Glomerular visceral epithelial cell (primary cell): ENCODE measurements around the gene SERPINA4.
"Not testable (repeated sequence)": the region's sequence is repeated elsewhere in the genome, so short reads cannot be mapped to it uniquely, and the experiment has no call there.

Source experiments
- DNase-seq: peaks from one replicate; pipeline ENCODE4 v3.0.0-alpha.2; 2016; ENCODE audit errors: extremely low spot score

SERPINA4 gene

GRCh38 chr14:94569381-94570001, 8.2 kb downstream of the SERPINA4 start:
- no peak for DNase-seq

GRCh38 chr14:94570002-94570400, 8.8 kb downstream of the SERPINA4 start:
- no peak for DNase-seq

GRCh38 chr14:94570440-94570839, 9.2 kb downstream of the SERPINA4 start:
- DNase-seq: no peak

DNA sequence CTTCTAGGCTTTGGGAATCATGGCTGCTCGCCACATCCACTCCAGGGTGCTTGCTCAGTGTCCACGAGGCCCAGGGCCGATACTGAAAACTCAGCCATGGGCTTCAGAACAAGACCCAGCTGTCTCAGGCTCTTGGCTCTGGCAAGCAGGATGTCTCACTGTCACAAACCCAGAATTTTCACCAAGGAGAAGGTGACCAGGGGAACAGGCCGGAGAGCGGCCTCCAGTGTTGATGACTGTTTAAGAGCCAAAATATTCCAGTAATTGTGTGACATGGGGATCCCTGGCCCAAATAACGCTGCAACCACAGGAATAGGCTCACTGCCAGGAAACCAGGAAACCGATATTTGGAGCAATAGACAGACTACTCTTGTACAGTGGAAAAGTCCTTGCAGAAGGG, 10.2 kb downstream of the SERPINA4 start:
- no peak for DNase-seq

DNA sequence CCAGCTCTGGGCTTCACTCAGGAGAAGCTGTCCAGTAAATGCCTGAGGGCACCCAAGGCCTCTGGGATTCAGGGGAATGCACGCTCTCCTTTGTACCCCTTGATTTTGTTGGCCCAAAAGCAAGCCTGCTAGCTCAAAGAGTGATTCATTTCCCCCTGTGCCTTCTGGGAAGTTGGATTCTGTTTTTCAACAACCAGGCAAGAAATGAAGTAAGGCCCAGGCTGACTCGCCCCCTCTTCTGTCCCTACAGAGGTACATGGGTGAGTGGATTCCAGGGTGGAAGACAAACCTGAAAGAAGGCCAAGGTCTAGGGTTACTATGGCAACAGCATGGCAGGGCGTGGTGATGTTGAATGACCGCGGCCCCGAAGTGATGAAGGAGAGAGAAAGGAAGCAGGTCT, 10.7 kb downstream of the SERPINA4 start:
- DNase-seq: no peak

- no peak for DNase-seq
Observed at GRCh38 chr14:94572637-94573303, 11.5 kb downstream of the SERPINA4 start.

GRCh38 chr14:94573475-94574277, 12.4 kb downstream of the SERPINA4 start:
- no peak for DNase-seq

DNA sequence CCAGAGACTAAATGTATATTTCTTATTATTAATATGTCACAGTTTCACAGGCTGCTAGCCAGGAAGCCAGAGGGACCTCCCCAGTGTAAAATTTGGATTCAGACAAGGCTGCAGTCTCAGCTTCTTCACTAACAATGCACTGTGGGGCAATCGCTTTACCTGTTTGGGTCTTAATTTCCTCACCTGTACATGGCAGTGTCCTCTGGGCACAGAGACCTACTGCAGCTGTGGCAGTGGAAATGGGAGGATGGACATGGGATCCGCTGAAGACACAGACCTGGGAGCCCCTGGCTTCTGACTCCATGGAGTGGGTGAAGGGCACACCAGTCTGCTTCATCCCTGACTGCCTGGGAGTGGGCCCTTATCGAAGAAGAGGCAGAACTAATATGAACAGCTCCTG, 13.1 kb downstream of the SERPINA4 start:
- DNase-seq: no peak

- DNase-seq: peak; percentile 9
Observed at GRCh38 chr14:94575730-94576585, 14.7 kb downstream of the SERPINA4 start.

DNA sequence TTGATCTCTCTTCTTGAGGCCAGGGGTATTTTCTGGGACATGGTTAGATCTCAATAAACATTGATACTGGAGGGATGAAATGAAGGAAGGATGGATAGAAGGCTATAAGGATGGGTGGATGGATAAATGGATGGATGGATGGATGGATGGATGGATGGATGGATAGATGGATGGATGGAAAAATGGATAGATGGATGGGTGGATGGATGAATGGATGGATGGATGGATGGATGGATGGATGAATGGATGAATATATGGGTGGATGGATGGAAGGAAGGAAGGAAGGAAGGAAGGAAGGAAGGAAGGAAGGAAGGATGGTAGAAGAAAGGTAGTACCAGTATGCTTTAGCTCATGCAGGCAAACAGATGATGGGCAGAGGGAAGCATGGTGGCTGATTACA, 16.2 kb downstream of the SERPINA4 start:
- DNase-seq: not testable (repeated sequence)

GRCh38 chr14:94578712-94579111, 17.5 kb downstream of the SERPINA4 start:
- DNase-seq: no peak

DNA sequence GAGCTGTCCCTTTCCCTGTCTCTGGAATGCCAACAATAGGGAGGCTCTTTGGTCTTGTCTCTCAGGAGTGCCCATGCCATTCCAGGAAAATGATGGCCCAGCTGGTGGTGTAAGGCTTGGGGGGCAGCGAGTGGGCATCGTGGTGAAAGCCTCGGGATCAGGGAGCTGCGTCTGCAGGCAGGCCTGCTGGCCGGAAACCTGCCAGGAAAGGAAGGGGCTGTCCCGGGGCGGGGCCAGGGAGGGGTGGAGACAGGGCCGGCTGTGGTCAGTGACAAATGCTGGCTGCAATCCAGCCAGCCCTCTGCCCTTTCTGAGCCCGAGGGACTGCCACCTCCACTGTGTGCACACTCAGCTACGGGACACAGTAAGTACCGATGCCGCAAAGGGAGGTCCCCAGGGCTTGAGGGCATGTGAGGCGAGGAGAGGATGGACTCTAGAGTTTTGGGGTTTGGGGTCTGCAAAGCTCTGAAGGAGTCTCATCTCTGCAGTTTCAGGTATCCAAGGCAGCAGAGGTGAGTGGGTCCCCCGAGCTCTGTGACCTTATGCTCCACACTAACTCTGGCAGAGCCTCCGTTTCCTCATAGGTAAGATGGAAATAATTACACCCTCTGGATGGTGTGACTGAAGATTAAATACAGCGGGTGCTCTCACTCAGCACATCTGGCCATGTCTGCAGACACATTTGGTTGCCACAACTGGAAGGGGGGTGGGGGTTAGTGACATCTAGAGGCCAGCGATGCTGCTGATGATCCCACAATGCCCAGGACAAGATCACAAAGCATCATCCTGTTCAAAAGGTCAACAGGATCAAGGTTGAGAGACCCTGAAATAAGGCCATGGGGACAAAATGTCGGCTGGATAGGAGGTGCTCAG, 20.1 kb downstream of the SERPINA4 start, which contains the start of gene SERPINA5:
TSS of gene SERPINA5 (plus strand) at position 300 of the 873 bp plus-strand sequence. CDS start 5,937 bp downstream, outside the sequence.
- DNase-seq: peak; percentile 38

DNA sequence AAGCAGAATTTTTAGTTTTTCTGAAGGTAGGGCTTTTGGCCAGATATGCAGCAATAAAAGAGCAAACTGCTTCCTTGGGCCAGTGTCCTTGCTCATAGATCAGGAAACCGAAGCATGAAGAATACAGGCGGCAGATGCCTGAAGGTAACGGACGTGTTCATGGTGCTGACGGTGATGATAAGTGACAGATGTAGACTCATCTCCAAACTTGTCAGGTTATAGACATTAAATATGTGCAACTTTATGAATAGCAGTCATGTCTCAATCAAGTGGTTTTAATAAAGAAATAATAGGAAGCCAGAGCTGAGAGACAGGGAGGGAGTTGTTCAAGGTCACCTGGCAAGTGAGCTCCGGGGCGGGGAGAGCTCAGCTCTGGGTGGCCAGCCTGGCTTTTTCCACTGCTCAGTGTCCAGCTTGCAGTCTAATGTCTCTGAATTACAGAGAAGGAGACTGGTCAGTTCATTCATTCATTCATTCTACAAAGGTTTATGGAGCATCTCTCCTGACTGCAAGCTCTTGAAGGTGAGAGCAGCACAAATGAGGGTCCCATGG, 21.0 kb downstream of the SERPINA4 start:
- no peak for DNase-seq

GRCh38 chr14:94582851-94583250, 21.6 kb downstream of the SERPINA4 start:
- no peak for DNase-seq

DNA sequence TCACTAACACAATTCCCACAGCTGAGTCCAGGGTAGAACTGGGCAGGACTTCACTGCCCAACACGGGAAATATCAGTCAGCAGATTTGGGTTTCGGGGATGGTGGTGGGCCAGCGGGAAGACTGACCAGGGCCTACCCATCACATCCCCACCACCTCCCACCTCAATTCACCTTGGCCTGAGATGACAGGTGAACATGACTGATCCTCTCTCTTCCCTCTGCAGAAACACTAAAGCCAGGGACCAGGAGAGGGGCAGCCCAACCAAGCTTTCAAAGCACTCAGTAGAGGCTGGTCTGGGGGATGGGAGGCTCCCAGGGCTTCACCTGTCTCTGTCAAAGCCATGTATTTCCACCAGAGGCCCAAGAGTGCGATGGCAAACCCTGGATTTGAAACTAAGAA, 22.3 kb downstream of the SERPINA4 start:
- DNase-seq: no peak

GRCh38 chr14:94584591-94585280, 23.5 kb downstream of the SERPINA4 start:
- no peak for DNase-seq

DNA sequence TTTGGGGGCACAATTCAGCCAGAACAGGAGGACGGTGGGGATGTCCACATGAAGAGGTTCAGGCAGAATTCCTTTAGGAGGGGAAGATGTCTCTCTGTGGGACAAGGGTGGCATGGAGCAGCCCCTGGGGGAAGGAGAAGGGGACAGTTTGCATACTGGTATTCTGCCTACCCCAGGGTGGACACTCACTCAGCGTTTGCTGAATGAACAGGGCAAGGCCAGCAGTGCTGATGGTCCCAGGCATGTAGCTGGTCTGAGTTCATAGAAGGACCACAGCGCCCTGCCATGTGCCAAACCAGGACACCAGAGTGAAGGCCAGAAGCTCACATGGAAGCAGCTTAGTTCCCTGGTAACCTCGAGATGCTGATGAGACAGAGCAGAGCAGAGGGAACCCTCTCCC, 25.4 kb downstream of the SERPINA4 start:
- no peak for DNase-seq

GRCh38 chr14:94588311-94588710, 27.1 kb downstream of the SERPINA4 start:
- DNase-seq: no peak

- DNase-seq: no peak
Observed at GRCh38 chr14:94591073-94591472, 29.8 kb downstream of the SERPINA4 start.

DNA sequence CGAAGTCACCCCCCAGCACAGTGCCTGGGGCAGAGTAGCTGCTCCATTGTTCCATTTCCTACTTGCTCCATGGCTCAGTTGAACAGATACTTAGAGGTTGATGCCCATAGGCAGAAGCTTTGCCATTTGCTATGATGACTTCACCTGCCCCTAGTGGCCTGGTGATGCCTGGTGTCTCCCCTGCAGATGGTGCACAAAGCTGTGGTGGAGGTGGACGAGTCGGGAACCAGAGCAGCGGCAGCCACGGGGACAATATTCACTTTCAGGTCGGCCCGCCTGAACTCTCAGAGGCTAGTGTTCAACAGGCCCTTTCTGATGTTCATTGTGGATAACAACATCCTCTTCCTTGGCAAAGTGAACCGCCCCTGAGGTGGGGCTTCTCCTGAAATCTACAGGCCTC, 30.6 kb downstream of the SERPINA4 start:
- DNase-seq: no peak
